ENCODE results near the gene ERVH48-1.

Gene ERVH48-1

GRCh38 chr21:42973309-42973990 is 48.0 kb upstream of the ERVH48-1 start:
- Histone ChIP-seq H3K36me3 (ENCODE audit: control insufficient read depth in 2 of 2, insufficient read depth in 1 of 2, low read length in 2 of 2) (no peaks in the 10 kb centered on the region; a peak in 1 of 3 replicates), H3K4me3 (ENCODE audit: low read depth, low read length) (peak overlapping the region; percentile 43), H3K9me3 (ENCODE audit: control insufficient read depth, insufficient read depth, low read depth, low read length) (no peaks in the 10 kb centered on the region), H3K4me1 (ENCODE audit: control insufficient read depth, insufficient read depth, low read length) (no peaks in the 10 kb centered on the region; the same call in none of the 2 replicates), H3K27ac (ENCODE audit: extremely low read depth, low read depth, low read length) (peak overlapping the region; percentile 70)
- CTCF ChIA-PET: no interaction called here
- 0 out of 2 replicates have a peak, but pooled peaks have one; percentile 29 for TF ChIP-seq REST (tag by site-specific recombination; IDR thresholded peaks at IDR 0.05)
- TF ChIP-seq ZNF473 (tag by site-specific recombination; IDR thresholded peaks at IDR 0.05): no peak
- TF ChIP-seq ZNF133 (tag by site-specific recombination; IDR thresholded peaks at IDR 0.05): no peak
- TF ChIP-seq OVOL3 (tag by site-specific recombination; IDR thresholded peaks at IDR 0.05): peak; percentile 13; the same call in 1 of the 2 replicates
- TF ChIP-seq ZIC2 (tag by site-specific recombination; IDR thresholded peaks at IDR 0.05): peak; percentile 46
- TF ChIP-seq GLI4 (tag by site-specific recombination; IDR thresholded peaks at IDR 0.05): 0 out of 2 replicates have a peak, but pooled peaks have one; percentile 36
- peak; percentile 63; the same call in 1 of the 2 replicates for TF ChIP-seq ZBTB48 (tag by site-specific recombination; IDR thresholded peaks at IDR 0.05)
- TF ChIP-seq ZNF18 (tag by site-specific recombination; IDR thresholded peaks at IDR 0.05): no peak
- POLR2A ChIA-PET: interaction anchor here (1.0 to 2.0 kb wide), 7 partner anchors 10 to 80 kb away, joined by 3 to 8 read pairs (median 5); partner anchors contain the start of gene NDUFV3

- H3K27ac ChIP-seq (ENCODE audit: extremely low read depth, low read depth, low read length): no peak overlapping the region
- CTCF ChIA-PET: interaction anchor here (1.1 kb wide), 1 partner anchor 10 kb away, joined by 3 read pairs; no protein-coding TSS in a partner anchor
Measured at GRCh38 chr21:42971897-42972275, 46.5 kb upstream of the ERVH48-1 start.

More at GRCh38 chr21:42971897-42972275, 46.5 kb upstream of the ERVH48-1 start:
- peak; percentile 69 for TF ChIP-seq ZIC2 (tag by site-specific recombination; IDR thresholded peaks at IDR 0.05)
- no peak for TF ChIP-seq RBAK (tag by site-specific recombination; IDR thresholded peaks at IDR 0.05)
- TF ChIP-seq ZNF423 (tag by site-specific recombination; IDR thresholded peaks at IDR 0.05): no peak
- TF ChIP-seq ZBTB20 (tag by site-specific recombination; IDR thresholded peaks at IDR 0.05): peak; percentile 89
- 0 out of 2 replicates have a peak, but pooled peaks have one; percentile 29 for TF ChIP-seq PATZ1 (tag by site-specific recombination; IDR thresholded peaks at IDR 0.05)
- peak; percentile 80 for TF ChIP-seq ZXDB (tag by site-specific recombination; IDR thresholded peaks at IDR 0.05)
- TF ChIP-seq ZNF335 (tag by site-specific recombination; conservative IDR thresholded peaks at IDR 0.05): peak; percentile 66; the same call in 1 of the 2 replicates
- no peak for TF ChIP-seq BCL11B (tag by site-specific recombination; IDR thresholded peaks at IDR 0.05; ENCODE audit: low read depth)
- TF ChIP-seq GLIS1 (tag by site-specific recombination; IDR thresholded peaks at IDR 0.05): peak; percentile 71
- no peak for TF ChIP-seq PRDM1 (tag by site-specific recombination; IDR thresholded peaks at IDR 0.05)
- Histone ChIP-seq H3K9me3 (ENCODE audit: control insufficient read depth, insufficient read depth, low read depth, low read length) (no peaks in the 10 kb centered on the region), H3K36me3 (ENCODE audit: control insufficient read depth in 2 of 2, insufficient read depth in 1 of 2, low read length in 2 of 2) (no peaks in the 10 kb centered on the region), H3K4me1 (ENCODE audit: control insufficient read depth, insufficient read depth, low read length) (no peaks in the 10 kb centered on the region; the same call in none of the 2 replicates), H3K4me3 (ENCODE audit: low read depth, low read length) (no peak overlapping the region)
- POLR2A ChIA-PET: no interaction called here

Measured in HEK293 (cell line).